Astrocyte of the cerebellum (primary cell): ENCODE results near the gene LRRC3C.

Experiments used
- DNase-seq: peaks from one replicate; pipeline ENCODE4 v3.0.0-alpha.2; 2011; ENCODE audit warnings: low read depth
- H3K4me3 ChIP-seq: 2 replicates; pipeline ENCODE4 v1.5.1; 2011; ENCODE audit warnings: mild to moderate bottlenecking, low read depth, low read length, moderate library complexity
- in situ Hi-C: cut with HindIII; loops from 2 replicates; pipeline ENCODE4 v1.10.0; 2017; ENCODE audit warnings: low sequenced_read_pairs
- TF ChIP-seq, protein P1 (sequence below): IDR thresholded peaks from 2 replicates; pipeline ENCODE4 v1.5.1; 2012; ENCODE audit warnings: low read length, low read depth, moderate library complexity, mild to moderate bottlenecking; ENCODE audit errors: missing control alignments

LRRC3C gene

DNA sequence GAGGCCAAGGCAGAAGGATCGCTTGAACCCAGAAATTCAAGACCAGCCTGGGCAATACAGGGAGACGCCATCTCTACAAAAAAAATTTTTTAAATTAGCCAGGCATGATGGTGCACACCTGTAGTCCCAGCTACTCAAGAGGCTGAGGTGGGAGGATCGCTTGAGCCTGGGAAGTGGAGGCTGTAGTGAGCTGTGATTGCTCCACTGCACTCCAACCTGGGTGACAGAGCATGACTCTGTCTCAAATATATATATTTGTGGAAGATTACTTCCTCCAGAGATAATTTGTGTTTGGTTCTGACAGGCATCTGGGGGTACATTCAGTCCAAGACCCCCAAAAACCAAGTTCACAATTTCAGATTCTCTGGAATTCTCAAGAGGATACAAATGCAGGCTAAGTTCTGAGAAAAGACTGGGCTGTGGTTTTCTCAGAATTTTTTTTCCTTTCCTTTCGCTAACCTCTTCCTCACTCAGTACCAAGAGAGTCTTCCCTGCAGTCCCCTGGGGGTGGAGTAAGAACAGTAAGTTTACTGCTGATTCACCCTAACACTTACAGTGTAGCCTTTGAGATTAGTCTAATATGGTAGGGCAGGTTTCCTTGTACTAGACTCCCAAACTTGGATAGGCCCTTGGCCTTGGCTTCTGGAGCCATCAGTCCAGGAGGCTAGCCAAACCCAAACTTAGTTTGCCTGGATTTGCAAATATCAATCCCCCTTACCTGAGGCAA is 24.2 kb upstream of the LRRC3C start:
- DNase-seq, result no peak
- in situ Hi-C loops, result no loop called here
- TF ChIP-seq, protein P1, sequence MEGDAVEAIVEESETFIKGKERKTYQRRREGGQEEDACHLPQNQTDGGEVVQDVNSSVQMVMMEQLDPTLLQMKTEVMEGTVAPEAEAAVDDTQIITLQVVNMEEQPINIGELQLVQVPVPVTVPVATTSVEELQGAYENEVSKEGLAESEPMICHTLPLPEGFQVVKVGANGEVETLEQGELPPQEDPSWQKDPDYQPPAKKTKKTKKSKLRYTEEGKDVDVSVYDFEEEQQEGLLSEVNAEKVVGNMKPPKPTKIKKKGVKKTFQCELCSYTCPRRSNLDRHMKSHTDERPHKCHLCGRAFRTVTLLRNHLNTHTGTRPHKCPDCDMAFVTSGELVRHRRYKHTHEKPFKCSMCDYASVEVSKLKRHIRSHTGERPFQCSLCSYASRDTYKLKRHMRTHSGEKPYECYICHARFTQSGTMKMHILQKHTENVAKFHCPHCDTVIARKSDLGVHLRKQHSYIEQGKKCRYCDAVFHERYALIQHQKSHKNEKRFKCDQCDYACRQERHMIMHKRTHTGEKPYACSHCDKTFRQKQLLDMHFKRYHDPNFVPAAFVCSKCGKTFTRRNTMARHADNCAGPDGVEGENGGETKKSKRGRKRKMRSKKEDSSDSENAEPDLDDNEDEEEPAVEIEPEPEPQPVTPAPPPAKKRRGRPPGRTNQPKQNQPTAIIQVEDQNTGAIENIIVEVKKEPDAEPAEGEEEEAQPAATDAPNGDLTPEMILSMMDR, result no peak
- H3K4me3 ChIP-seq, result no peak overlapping the region

DNA sequence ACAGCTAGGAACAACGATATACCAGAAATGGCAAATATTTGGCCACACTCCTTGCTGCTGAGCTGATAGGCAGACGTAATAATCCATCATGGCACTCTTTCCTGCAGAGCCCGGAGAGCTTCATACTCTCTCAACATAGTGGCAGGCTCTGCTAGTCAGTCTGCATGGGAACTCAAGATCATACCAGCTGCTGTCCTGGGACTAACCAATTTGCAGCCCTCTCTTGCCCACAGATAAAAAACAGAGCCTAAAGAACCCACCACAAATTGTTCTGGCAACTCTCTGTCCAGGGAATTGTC is 22.6 kb upstream of the LRRC3C start:
- in situ Hi-C loops, result no loop called here
- no peak overlapping the region for H3K4me3 ChIP-seq
- DNase-seq, result no peak
- TF ChIP-seq, protein P1, result no peak

DNA sequence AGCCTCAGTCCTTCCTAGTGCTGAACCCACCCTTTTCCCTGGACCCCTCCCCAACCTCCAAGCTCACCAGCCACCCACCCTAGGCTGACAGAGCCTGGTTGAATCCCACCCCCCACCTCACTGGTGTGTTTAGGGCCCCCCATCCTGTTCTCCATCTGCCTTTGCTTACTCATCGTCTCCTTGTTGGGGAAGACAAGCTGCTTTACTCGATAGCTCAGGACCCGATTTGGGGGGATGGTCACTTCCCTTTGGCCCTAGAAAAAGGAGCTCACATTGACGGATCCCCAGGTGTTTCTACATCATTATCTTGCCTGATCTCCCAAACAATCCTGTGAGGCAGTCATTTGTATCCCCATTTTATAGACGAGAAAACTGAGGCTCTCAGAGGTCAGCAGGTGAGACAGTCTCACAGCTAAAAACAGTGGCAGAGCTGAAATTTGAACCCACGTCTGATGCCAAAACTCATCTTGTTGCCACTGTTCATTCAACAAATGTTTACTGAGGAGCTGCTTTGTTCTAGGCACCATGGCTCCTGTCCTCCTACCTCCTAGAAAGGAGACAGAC is 18.7 kb upstream of the LRRC3C start:
- in situ Hi-C loops, result no loop called here
- H3K4me3 ChIP-seq, result no peak overlapping the region
- TF ChIP-seq, protein P1, result no peak
- DNase-seq, result no peak

DNA sequence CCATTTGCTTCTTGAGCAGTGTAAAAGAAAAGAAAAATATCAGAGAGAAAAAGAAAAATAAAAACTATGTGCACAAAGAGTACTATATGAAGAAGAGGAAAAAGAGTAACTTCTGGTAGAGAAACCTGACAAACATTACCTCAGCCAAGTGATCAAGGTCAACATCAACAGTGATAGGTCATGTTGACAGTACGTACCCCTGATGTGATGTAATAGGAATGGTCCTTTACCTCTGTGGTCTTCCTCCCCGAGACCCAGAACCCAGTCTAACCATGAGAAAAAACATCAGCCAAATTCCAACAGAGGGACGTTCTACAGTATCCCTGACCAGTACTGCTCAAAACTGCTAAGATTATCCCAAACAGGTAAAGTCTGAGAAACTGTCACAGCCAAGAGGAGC is 13.5 kb upstream of the LRRC3C start:
- no peak overlapping the region for H3K4me3 ChIP-seq
- TF ChIP-seq, protein P1, result no peak
- DNase-seq, result no peak
- in situ Hi-C loops, result no loop called here

DNA sequence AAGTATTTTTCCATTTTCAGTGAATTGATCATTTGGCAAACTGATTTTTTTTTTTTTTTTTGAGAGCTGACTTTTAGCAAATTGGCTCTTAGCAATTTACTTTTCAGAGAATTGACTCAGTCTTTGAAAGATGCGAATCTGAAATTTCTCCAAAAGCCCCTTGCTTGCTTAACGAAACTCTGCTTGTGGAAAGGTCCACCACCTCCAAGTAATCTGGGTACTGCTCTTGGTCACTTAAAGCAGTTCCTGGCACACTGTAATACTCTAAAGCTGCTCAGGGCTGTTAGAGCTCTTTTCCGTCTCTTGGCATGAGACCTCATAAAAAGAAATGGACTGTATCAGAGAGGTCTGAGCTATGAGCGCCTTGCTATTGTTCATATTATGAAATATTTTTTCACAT is 12.0 kb upstream of the LRRC3C start:
- in situ Hi-C loops, result no loop called here
- DNase-seq, result no peak
- H3K4me3 ChIP-seq, result no peak overlapping the region
- TF ChIP-seq, protein P1, result no peak

DNA sequence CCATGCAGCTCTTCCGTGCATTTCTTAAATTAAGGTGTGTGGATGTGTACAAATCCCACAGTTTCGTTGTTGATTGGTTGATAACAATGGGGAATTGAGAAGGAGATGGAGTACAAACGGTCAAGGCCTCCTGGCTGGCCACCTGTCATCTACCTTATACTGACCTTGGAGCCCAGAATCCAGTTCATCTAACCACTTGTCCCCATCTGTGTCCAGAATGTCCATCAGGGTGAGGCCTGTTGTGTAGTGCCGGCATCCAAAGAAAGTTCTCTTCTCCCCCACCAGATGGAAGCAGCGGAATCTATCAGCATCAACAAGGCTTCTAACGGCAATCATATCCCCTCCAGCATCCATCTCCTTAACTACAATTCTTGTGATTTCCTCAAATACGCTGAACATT is 10.6 kb upstream of the LRRC3C start:
- in situ Hi-C loops, result no loop called here
- no peak for DNase-seq
- TF ChIP-seq, protein P1, result peak; percentile 22
- no peak overlapping the region for H3K4me3 ChIP-seq
